T-helper 2 cell treated with Interferon-gamma antibody and Interleukin-4, amounts not matched to agents 5 μg/mL and 100 μg/mL, for 36 hours (primary cell): ENCODE measurements around the gene TYW1.
"Not testable (repeated sequence)": the region's sequence is repeated elsewhere in the genome, so short reads cannot be mapped to it uniquely, and the experiment has no call there.

Experiments
- DNase-seq: peaks from one replicate; pipeline ENCODE4 v3.0.0; 2021; ENCODE audit warnings: low spot score
- H3K27ac Mint-ChIP-seq: one replicate; pipeline ENCODE4 v1.8.0; 2021; ENCODE audit warnings: mild to moderate bottlenecking, mixed read lengths
- H3K27me3 Mint-ChIP-seq: one replicate; pipeline ENCODE4 v1.8.0; 2021; ENCODE audit warnings: low read depth, mixed read lengths
- H3K36me3 Mint-ChIP-seq: one replicate; pipeline ENCODE4 v1.8.0; 2021; ENCODE audit warnings: low read depth, mixed read lengths
- H3K4me1 Mint-ChIP-seq: one replicate; pipeline ENCODE4 v1.8.0; 2021; ENCODE audit warnings: low read depth, mixed read lengths
- H3K4me3 Mint-ChIP-seq: one replicate; pipeline ENCODE4 v1.8.0; 2022; ENCODE audit warnings: mild to moderate bottlenecking, moderate library complexity, mixed read lengths
- H3K9me3 Mint-ChIP-seq: one replicate; pipeline ENCODE4 v1.8.0; 2021; ENCODE audit warnings: mixed read lengths

The TYW1 gene

DNA sequence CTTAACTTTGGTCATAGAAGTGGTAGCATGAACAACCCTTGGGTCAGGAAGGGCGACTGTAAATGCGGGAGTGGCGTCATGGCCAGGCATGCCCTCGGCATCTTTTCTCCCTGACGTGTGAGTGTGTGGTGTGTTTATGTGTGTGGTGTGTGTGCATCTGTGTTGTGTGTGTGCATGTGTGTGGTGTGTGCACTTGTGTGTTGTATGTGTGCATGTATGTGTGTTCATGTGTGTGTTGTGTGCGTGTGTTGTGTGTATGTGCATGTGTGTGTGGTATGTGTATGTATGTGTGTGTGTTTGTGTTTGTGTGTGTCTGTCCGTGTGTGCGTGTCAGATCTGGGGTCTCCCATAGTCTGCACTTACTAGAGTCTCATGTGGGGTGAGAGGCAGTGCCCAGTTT, 192.5 kb downstream of the TYW1 start:
- not testable (repeated sequence) for H3K9me3 Mint-ChIP-seq, H3K27ac Mint-ChIP-seq, H3K36me3 Mint-ChIP-seq, H3K27me3 Mint-ChIP-seq, DNase-seq, H3K4me1 Mint-ChIP-seq, H3K4me3 Mint-ChIP-seq

GRCh38 chr7:67189801-67190465, 193.3 kb downstream of the TYW1 start:
- not testable (repeated sequence) for H3K4me1 Mint-ChIP-seq, H3K4me3 Mint-ChIP-seq, H3K27ac Mint-ChIP-seq

DNA sequence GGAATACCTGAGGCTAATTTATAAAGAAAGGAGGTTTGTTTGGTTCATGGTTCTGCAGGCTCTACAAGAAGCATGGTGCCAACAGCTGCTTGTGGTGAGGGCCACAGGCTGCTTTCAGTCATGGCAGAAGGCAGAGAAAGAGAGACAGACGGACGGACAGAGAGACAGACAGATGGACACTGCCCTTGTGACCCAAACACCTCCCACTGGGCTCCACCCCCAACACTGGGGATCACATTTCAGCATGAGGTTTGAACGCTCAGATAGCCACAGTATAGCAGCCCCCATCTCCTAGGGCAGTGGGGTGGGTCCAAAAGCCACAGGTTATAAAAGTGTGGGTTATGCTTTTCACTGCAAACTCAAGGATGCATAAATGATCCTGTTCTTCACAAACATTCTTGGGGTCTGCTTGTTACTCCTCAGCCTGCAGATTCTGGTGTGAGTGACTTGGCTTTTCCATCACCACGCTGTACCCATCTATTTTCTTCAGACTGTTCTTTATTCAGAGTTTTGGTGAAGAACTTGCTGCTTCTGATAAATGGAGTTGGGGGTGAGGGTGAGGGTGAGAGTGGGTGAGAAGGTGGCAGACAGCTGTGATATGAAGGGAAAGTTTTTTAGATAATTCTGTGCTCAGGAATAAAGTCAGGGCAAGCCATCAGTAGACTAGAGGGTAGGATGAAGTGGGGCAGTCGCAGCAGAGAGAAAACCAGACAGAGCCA, 194.5 kb downstream of the TYW1 start:
- H3K9me3 Mint-ChIP-seq: peaks cover 13% of the 10 kb centered on the region
- H3K36me3 Mint-ChIP-seq, H3K27me3 Mint-ChIP-seq, H3K4me1 Mint-ChIP-seq, H3K4me3 Mint-ChIP-seq, H3K27ac Mint-ChIP-seq, DNase-seq: not testable (repeated sequence)

More at GRCh38 chr7:67189801-67190465, 193.3 kb downstream of the TYW1 start:
- not testable (repeated sequence) for H3K9me3 Mint-ChIP-seq, DNase-seq, H3K36me3 Mint-ChIP-seq, H3K27me3 Mint-ChIP-seq

- H3K27ac Mint-ChIP-seq, H3K27me3 Mint-ChIP-seq, H3K4me1 Mint-ChIP-seq, DNase-seq, H3K4me3 Mint-ChIP-seq: not testable (repeated sequence)
- Mint-ChIP-seq H3K9me3 (peaks cover 13% of the 10 kb centered on the region), H3K36me3 (peaks cover 14% of the 10 kb centered on the region)
Observed at GRCh38 chr7:67192123-67192702, 195.6 kb downstream of the TYW1 start.

DNA sequence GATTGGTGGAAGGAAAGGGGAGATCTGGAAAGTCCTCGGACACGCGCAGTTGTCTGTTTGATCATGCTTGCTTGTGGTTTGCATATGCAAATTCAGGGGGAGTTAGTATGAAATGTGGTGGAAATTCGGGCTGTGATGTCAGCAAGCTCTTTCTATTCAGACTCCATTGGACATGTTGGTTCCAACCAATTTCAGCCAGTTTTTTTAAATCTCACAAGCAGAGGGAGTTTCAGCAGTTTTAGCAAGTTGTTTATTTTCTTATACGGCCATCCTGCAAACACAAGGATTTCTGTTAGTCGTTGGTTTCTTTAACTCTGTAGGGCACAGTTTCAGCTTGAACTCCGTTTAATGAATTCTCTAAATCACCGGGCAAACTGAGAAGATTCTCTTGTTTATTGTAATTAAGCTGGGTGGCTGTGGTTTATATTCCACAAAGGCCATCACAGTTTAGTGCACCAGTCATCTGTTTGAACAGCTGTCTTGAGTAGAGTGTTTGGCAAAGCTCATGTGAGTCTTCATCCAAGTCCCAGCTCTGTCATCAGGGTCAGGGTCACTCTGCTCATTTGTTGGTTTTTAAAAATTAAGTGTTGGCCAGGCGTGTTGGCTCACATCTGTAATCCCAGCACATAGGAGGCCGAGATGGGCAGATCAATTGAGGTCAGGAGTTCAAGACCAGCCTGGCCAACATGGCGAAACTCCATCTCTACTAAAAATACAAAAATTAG, 196.4 kb downstream of the TYW1 start:
- DNase-seq, H3K4me1 Mint-ChIP-seq, H3K27ac Mint-ChIP-seq, H3K27me3 Mint-ChIP-seq, H3K4me3 Mint-ChIP-seq: not testable (repeated sequence)
- peaks cover 14% of the 10 kb centered on the region for H3K36me3 Mint-ChIP-seq
- peaks cover 13% of the 10 kb centered on the region for H3K9me3 Mint-ChIP-seq

- not testable (repeated sequence) for H3K27me3 Mint-ChIP-seq, DNase-seq, H3K4me3 Mint-ChIP-seq, H3K27ac Mint-ChIP-seq, H3K4me1 Mint-ChIP-seq
- Mint-ChIP-seq H3K36me3 (peaks cover 20% of the 10 kb centered on the region), H3K9me3 (peaks cover 13% of the 10 kb centered on the region)
Observed at GRCh38 chr7:67196176-67196575, 199.5 kb downstream of the TYW1 start.

GRCh38 chr7:67198865-67199526, 202.4 kb downstream of the TYW1 start:
- H3K4me3 Mint-ChIP-seq, H3K27me3 Mint-ChIP-seq, H3K9me3 Mint-ChIP-seq, H3K4me1 Mint-ChIP-seq, DNase-seq, H3K27ac Mint-ChIP-seq: not testable (repeated sequence)
- peaks cover 17% of the 10 kb centered on the region for H3K36me3 Mint-ChIP-seq

- not testable (repeated sequence) for H3K4me3 Mint-ChIP-seq, H3K27ac Mint-ChIP-seq, H3K27me3 Mint-ChIP-seq, H3K4me1 Mint-ChIP-seq, H3K9me3 Mint-ChIP-seq, DNase-seq
- H3K36me3 Mint-ChIP-seq: peaks cover 15% of the 10 kb centered on the region
Observed at GRCh38 chr7:67205772-67206171, 209.1 kb downstream of the TYW1 start.

DNA sequence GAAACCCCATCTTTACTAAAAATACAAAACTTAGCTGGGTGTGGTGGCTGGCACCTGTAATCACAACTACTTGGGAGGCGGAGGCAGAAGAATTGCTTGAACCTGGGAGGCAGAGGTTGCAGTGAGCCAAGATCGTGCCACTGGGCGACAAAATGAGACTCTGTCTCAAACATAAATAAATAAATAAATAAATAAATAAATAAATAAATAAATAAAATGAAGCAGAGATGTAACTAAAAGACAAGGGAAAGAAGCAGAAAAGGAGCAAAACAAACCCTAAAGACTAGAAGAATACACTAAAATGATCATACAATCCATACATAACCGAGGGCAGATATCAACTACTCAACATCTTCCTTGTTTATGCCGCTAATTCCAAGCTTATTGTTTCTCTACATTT, 209.8 kb downstream of the TYW1 start:
- Mint-ChIP-seq H3K27ac (no peak overlapping the region), H3K36me3 (peaks cover 15% of the 10 kb centered on the region), H3K9me3 (peaks cover 5% of the 10 kb centered on the region), H3K4me3 (no peak overlapping the region), H3K4me1 (no peaks in the 10 kb centered on the region), H3K27me3 (no peaks in the 10 kb centered on the region)
- DNase-seq: no peak

GRCh38 chr7:67208656-67209055, 212.0 kb downstream of the TYW1 start:
- H3K27ac Mint-ChIP-seq, DNase-seq, H3K4me1 Mint-ChIP-seq, H3K9me3 Mint-ChIP-seq, H3K27me3 Mint-ChIP-seq, H3K4me3 Mint-ChIP-seq: not testable (repeated sequence)
- peaks cover 20% of the 10 kb centered on the region for H3K36me3 Mint-ChIP-seq

- no peak for DNase-seq
- H3K4me1 Mint-ChIP-seq: no peaks in the 10 kb centered on the region
- H3K27me3 Mint-ChIP-seq: no peaks in the 10 kb centered on the region
- H3K4me3 Mint-ChIP-seq: no peak overlapping the region
- peaks cover 18% of the 10 kb centered on the region for H3K36me3 Mint-ChIP-seq
- no peak overlapping the region for H3K27ac Mint-ChIP-seq
- H3K9me3 Mint-ChIP-seq: peaks cover 5% of the 10 kb centered on the region
Observed at GRCh38 chr7:67209256-67209655, 212.6 kb downstream of the TYW1 start.

DNA sequence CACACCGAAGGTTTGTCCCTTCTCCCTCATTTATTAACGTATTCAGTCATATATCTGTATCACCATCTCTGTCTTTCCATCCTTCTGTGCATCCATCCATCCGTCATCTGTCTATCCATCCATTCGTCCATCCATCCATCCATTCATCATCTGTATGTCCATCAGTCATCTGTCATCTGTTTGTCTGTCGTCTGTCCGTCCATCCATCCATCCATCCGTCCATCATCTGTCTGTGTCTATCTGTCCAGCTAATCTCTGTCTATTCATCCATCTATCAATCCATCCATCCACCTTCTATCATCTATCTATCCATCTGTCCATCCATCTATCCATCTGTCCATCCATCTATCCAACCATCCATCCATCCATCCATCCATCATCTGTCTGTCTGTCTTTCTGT, 213.9 kb downstream of the TYW1 start:
- no peaks in the 10 kb centered on the region for H3K4me1 Mint-ChIP-seq

DNA sequence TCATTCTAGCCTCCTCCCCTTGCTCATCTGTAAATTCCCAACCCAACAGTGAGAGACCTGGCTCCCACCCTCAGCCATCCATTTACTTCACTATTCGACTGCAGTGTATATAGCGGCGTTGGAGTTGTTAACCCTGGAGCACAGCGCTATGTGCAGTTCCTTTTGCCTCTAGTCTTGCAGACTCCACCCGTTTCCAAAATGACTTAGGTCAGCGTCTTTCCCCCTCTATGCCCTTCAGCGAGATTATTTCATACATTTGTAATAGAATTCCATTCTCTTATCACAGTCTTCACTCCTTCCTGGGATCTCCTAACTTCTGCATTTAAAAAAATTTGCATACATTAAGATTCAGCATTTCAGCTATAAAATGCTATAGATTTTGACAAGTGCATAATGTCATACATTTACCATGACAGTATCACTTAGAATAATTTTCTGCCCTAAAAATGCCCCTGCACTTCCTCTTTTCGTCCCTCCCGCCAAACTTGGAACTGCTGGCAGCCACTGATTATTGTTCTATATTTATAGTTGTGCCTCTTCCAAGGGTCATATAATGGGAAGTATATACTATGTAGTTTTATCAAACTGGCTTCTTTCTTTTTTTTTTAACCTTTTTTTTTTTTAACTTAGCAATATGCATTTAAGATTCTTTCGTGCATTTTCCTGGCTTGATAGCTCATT, 215.2 kb downstream of the TYW1 start:
- H3K36me3 Mint-ChIP-seq: peaks cover 18% of the 10 kb centered on the region
- not testable (repeated sequence) for H3K27ac Mint-ChIP-seq, H3K4me1 Mint-ChIP-seq, H3K4me3 Mint-ChIP-seq, H3K27me3 Mint-ChIP-seq, DNase-seq, H3K9me3 Mint-ChIP-seq

More for the DNA sequence above, 213.9 kb downstream of the TYW1 start:
- no peak overlapping the region for H3K27ac Mint-ChIP-seq
- peaks cover 5% of the 10 kb centered on the region for H3K9me3 Mint-ChIP-seq
- H3K27me3 Mint-ChIP-seq: no peaks in the 10 kb centered on the region
- H3K4me3 Mint-ChIP-seq: no peak overlapping the region
- peaks cover 18% of the 10 kb centered on the region for H3K36me3 Mint-ChIP-seq
- no peak for DNase-seq
